ENCODE measurements around the gene RALGDS.
"Not testable (repeated sequence)": the region's sequence is repeated elsewhere in the genome, so short reads cannot be mapped to it uniquely, and the experiment has no call there.

- TF ChIP-seq CTCF (IDR thresholded peaks at IDR 0.05; ENCODE audit: extremely low read depth in 1 of 2, insufficient read depth in 1 of 2, low read depth in 1 of 2, low read length in 2 of 2); POLR2A (IDR thresholded peaks at IDR 0.05; ENCODE audit: low read depth, low read length); EZH2 (IDR thresholded peaks at IDR 0.05; ENCODE audit: borderline replicate concordance, low read depth, low read length, severe bottlenecking); POLR2AphosphoS5 (IDR thresholded peaks at IDR 0.05; ENCODE audit: insufficient read depth, low read depth, low read length); MAX (IDR thresholded peaks at IDR 0.05; ENCODE audit: insufficient read depth, insufficient read length): not testable (repeated sequence)
Observed at GRCh38 chr9:133068431-133068830, 52.6 kb downstream of the RALGDS start.

Measured in endothelial cell of umbilical vein (primary cell).